Stimulated activated CD4-positive, alpha-beta T cell treated with anti-CD3 and anti-CD28 coated beads, Interleukin-12 subunit alpha, Interleukin-12 subunit beta, amount 100 ng/mL, for 48 hours (primary cell): Measurements from ENCODE around the gene PLCB1.
A peak's percentile ranks its signal among the peaks of the same experiment; 100 is the strongest.

Experiments used
- DNase-seq, 3 donors: peaks; one replicate each; pipeline ENCODE4 v3.0.0-alpha.2; 2020; ENCODE audit warnings: low read depth in 2 of 3, low spot score in 1 of 3

Gene PLCB1

GRCh38 chr20:8293750-8294149 lies 161.7 kb downstream of the PLCB1 start:
- DNase-seq: no peak

GRCh38 chr20:8296536-8296935 lies 164.5 kb downstream of the PLCB1 start:
- DNase-seq: no peak

GRCh38 chr20:8298426-8299043 lies 166.5 kb downstream of the PLCB1 start:
- DNase-seq: no peak

- no peak for DNase-seq
Measured at GRCh38 chr20:8299921-8300320, 167.9 kb downstream of the PLCB1 start.

GRCh38 chr20:8301655-8302054 lies 169.6 kb downstream of the PLCB1 start:
- no peak for DNase-seq

- DNase-seq: no peak
Measured at GRCh38 chr20:8303651-8304050, 171.6 kb downstream of the PLCB1 start.

- DNase-seq: no peak
Measured at GRCh38 chr20:8304124-8304816, 172.2 kb downstream of the PLCB1 start.

- DNase-seq: peak; percentile 34 to 60 (median 51)
Measured at GRCh38 chr20:8305449-8305978, 173.4 kb downstream of the PLCB1 start.

- DNase-seq: no peak
Measured at GRCh38 chr20:8306937-8307336, 174.9 kb downstream of the PLCB1 start.

- no peak for DNase-seq
Measured at GRCh38 chr20:8309634-8310033, 177.6 kb downstream of the PLCB1 start.

GRCh38 chr20:8310618-8311017 lies 178.6 kb downstream of the PLCB1 start:
- no peak for DNase-seq

- DNase-seq: no peak
Measured at GRCh38 chr20:8313073-8313472, 181.0 kb downstream of the PLCB1 start.

GRCh38 chr20:8315639-8316573 lies 183.8 kb downstream of the PLCB1 start:
- DNase-seq: no peak

GRCh38 chr20:8317448-8317847 lies 185.4 kb downstream of the PLCB1 start:
- DNase-seq: no peak

GRCh38 chr20:8318965-8319625 lies 187.0 kb downstream of the PLCB1 start:
- DNase-seq: no peak

GRCh38 chr20:8320306-8320705 lies 188.2 kb downstream of the PLCB1 start:
- no peak for DNase-seq

GRCh38 chr20:8321001-8321400 lies 188.9 kb downstream of the PLCB1 start:
- DNase-seq: no peak

- no peak for DNase-seq
Measured at GRCh38 chr20:8322662-8323217, 190.7 kb downstream of the PLCB1 start.

GRCh38 chr20:8326191-8326590 lies 194.1 kb downstream of the PLCB1 start:
- no peak for DNase-seq

- DNase-seq: no peak
Measured at GRCh38 chr20:8326899-8327298, 194.8 kb downstream of the PLCB1 start.

- DNase-seq: no peak
Measured at GRCh38 chr20:8328189-8328588, 196.1 kb downstream of the PLCB1 start.
